ENCODE results near the gene ZNF296. TPM values are rescaled to one million over a fixed set of nuclear protein-coding genes. Genes with fewer than 3 reads are reported as not detected.

The ZNF296 gene
- total and polyA plus RNA-seq, 2 donors (not counting 3 experiments of a cell fraction or from before 2014, with no cell fraction given) = 0.35 to 1.8 TPM

DNA sequence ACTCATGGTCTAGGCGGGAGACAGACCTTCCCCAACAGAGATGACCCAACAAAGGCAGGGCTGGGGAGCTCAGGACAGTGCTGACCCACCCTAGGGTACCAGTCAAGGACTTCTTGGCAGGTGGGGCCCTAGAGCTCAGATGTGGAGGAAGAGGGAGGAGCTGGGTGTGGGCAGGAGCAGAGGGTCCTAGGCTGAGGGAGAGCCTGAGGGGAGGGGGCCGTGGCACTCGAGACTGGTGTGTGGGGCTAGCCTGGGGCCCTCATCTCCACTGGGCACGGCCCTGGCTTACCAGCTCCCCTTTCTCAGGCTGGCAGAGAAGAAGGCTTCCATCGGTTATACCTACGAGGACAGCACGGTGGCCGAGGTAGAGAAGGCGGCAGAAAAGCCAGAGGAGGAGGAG is 18.8 kb downstream of the ZNF296 start:
- FAIRE-seq = no peak
- peaks cover 18 to 69% of the 10 kb centered on the region in 2 experiments for H3K36me3 ChIP-seq (ENCODE audit: control insufficient read depth in 2 of 2, extremely low read depth in 1 of 2, insufficient read depth in 2 of 2, low read length in 2 of 2)
- dilution Hi-C loops (cut with MboI; ENCODE audit: extremely low pct_ligation_motif_present, low sequenced_read_pairs) = no loop called here

More for the DNA sequence above, 18.8 kb downstream of the ZNF296 start:
- no peaks in the 10 kb centered on the region for H3K4me1 ChIP-seq (ENCODE audit: control insufficient read depth, extremely low read depth, insufficient read depth, low read length)
- H3K27me3 ChIP-seq (ENCODE audit: control insufficient read depth in 2 of 2, insufficient read depth in 2 of 2, low read length in 2 of 2) = no peaks in the 10 kb centered on the region
- intact Hi-C loops (cut with micrococcal nuclease) = no loop called here
- POLR2A ChIA-PET = interaction anchor here (0.6 kb wide), 1 partner anchor 266 kb away, joined by 5 read pairs; no protein-coding TSS in a partner anchor
- no peaks in the 10 kb centered on the region for H4K20me1 ChIP-seq (replicated peaks; ENCODE audit: control insufficient read depth, extremely low read depth, insufficient read depth, low read length)
- CTCF ChIA-PET = interaction anchor here (1.1 kb wide), 2 partner anchors 10 to 40 kb away, joined by 3 to 4 read pairs; no protein-coding TSS in a partner anchor
- H3K27ac ChIP-seq (ENCODE audit: insufficient read depth, low read depth, low read length) = no peak overlapping the region
- DNase-seq (ENCODE audit: low read depth, low spot score) = no peak
- H3K4me2 ChIP-seq (ENCODE audit: insufficient read depth, low read length) = no peak overlapping the region
- no peak overlapping the region for H3K4me3 ChIP-seq (replicated peaks in 1 of 3; ENCODE audit: insufficient read depth in 1 of 3, low read depth in 1 of 3, low read length in 3 of 3)
- TF ChIP-seq JUN (IDR thresholded peaks at IDR 0.05; ENCODE audit: borderline replicate concordance, insufficient read depth, insufficient read length, low read depth) (no peak), GATA2 (IDR thresholded peaks at IDR 0.05; ENCODE audit: insufficient read depth, insufficient read length, low read depth, low read length) (no peak), CTCF (IDR thresholded peaks at IDR 0.05; ENCODE audit: extremely low read depth in 1 of 2, insufficient read depth in 1 of 2, low read depth in 1 of 2, low read length in 2 of 2) (no peak), FOS (IDR thresholded peaks at IDR 0.05; ENCODE audit: borderline replicate concordance, insufficient read depth, low read length) (no peak), EZH2 (IDR thresholded peaks at IDR 0.05; ENCODE audit: borderline replicate concordance, low read depth, low read length, severe bottlenecking) (no peak), MYC (IDR thresholded peaks at IDR 0.05; ENCODE audit: low read depth, low read length) (no peak), POLR2A (IDR thresholded peaks at IDR 0.05; ENCODE audit: low read depth, low read length) (no peak), POLR2AphosphoS5 (IDR thresholded peaks at IDR 0.05; ENCODE audit: insufficient read depth, low read depth, low read length) (no peak), MAX (IDR thresholded peaks at IDR 0.05; ENCODE audit: insufficient read depth, insufficient read length) (no peak)
- H3K9ac ChIP-seq (replicated peaks; ENCODE audit: extremely low read depth, insufficient read depth, low read length) = no peak overlapping the region
- H3K9me1 ChIP-seq (replicated peaks; ENCODE audit: control insufficient read depth, extremely low read depth, insufficient read depth, low read length) = no peaks in the 10 kb centered on the region
- peaks cover 3% of the 10 kb centered on the region for H3K79me2 ChIP-seq (ENCODE audit: control insufficient read depth, insufficient read depth, low read length)
- H2AFZ ChIP-seq (ENCODE audit: low read depth, low read length) = no peak overlapping the region
- BruUV-seq (replicated peaks) = no TSS peak
- H3K9me3 ChIP-seq (replicated peaks; ENCODE audit: control insufficient read depth, insufficient read depth, low read length) = no peaks in the 10 kb centered on the region
